IMR-90 (cell line): ENCODE measurements around the gene ZNF488. TPM values are rescaled to one million over a fixed set of nuclear protein-coding genes. Genes with fewer than 3 reads are reported as not detected.

Experiments used
- ATAC-seq: fragments of 200-7000 bp; cut with Tn5 transposase; 2 replicates; pipeline ENCODE4 v1.9.1; 2020; ENCODE audit warnings: low read depth, mild to moderate bottlenecking, moderate library complexity
- BruUV-seq: library from RNA; stranded (reverse); fragments of 400-500 nt; replicated peaks from 2 replicates; lab custom pipeline; 2021; lab: Mats Ljungman, UMichigan
- CTCF ChIA-PET: fragments of 300-600 bp; formaldehyde crosslinking; extraction: SDS; loops from one replicate; lab custom pipeline; 2021; ENCODE audit warnings: antibody characterized with exemption; lab: Yijun Ruan, JAX
- POLR2A ChIA-PET: fragments of 300-600 bp; sonication (Branson Sonifier 250); formaldehyde crosslinking; loops from one replicate; lab custom pipeline; 2022; ENCODE audit warnings: antibody characterized with exemption; ENCODE audit not compliant: unreplicated experiment; lab: Charles Lee
- DNase-seq: peaks from one replicate; pipeline ENCODE4 v3.0.0; 2013
- H2AFZ ChIP-seq: replicated peaks from 2 replicates; pipeline ENCODE3; 2013; ENCODE audit warnings: low read length, mild to moderate bottlenecking; ENCODE audit not compliant: poor library complexity
- H2AK5ac ChIP-seq: 2 replicates; pipeline ENCODE4 v1.6.1; 2013; ENCODE audit warnings: low read depth, low read length, inconsistent platforms
- H2AK9ac ChIP-seq: replicated peaks from 2 replicates; pipeline ENCODE3; 2013; ENCODE audit warnings: mild to moderate bottlenecking, low read depth, low read length, moderate library complexity; ENCODE audit not compliant: poor library complexity
- H2BK120ac ChIP-seq: 2 replicates; pipeline ENCODE4 v1.6.1; 2013; ENCODE audit warnings: low read depth, low read length, inconsistent platforms
- H2BK15ac ChIP-seq: 3 replicates; pipeline ENCODE4 v1.6.1; 2013; ENCODE audit warnings: low read depth, low read length, inconsistent platforms
- H2BK20ac ChIP-seq: 2 replicates; pipeline ENCODE4 v1.6.1; 2013; ENCODE audit warnings: low read depth, mild to moderate bottlenecking, inconsistent platforms, low read length, moderate library complexity
- H2BK5ac ChIP-seq: 2 replicates; pipeline ENCODE4 v1.6.1; 2013; ENCODE audit warnings: mild to moderate bottlenecking, low read depth, low read length, inconsistent platforms; ENCODE audit not compliant: poor library complexity, severe bottlenecking
- H3K14ac ChIP-seq: replicated peaks from 2 replicates; pipeline ENCODE4 v1.6.1; 2013; ENCODE audit warnings: low read depth, low read length, inconsistent platforms
- H3K18ac ChIP-seq: 2 replicates; pipeline ENCODE4 v1.6.1; 2013; ENCODE audit warnings: low read depth, low read length, control low read depth
- H3K23ac ChIP-seq: 2 replicates; pipeline ENCODE4 v1.6.1; 2013; ENCODE audit warnings: low read depth, low read length, inconsistent platforms
- H3K27ac ChIP-seq: 2 replicates; pipeline ENCODE4 v1.5.1; 2013; ENCODE audit warnings: mild to moderate bottlenecking, control low read depth, low read length; ENCODE audit not compliant: insufficient read depth
- H3K27me3 ChIP-seq: 2 replicates; pipeline ENCODE4 v1.6.1; 2013; ENCODE audit warnings: low read length; ENCODE audit not compliant: control insufficient read depth, insufficient read depth
- H3K36me3 ChIP-seq: 2 replicates; pipeline ENCODE4 v1.6.1; 2013; ENCODE audit warnings: low read length, mixed read lengths; ENCODE audit not compliant: control insufficient read depth, insufficient read depth
- H3K4ac ChIP-seq: 2 replicates; pipeline ENCODE4 v1.6.1; 2013; ENCODE audit warnings: low read depth, low read length, inconsistent platforms
- H3K4me1 ChIP-seq: 2 replicates; pipeline ENCODE4 v1.6.1; 2013; ENCODE audit warnings: low read length, mixed read lengths; ENCODE audit not compliant: control insufficient read depth, insufficient read depth
- H3K4me2 ChIP-seq: 2 replicates; pipeline ENCODE4 v1.6.1; 2013; ENCODE audit warnings: low read depth, mild to moderate bottlenecking, control low read depth, low read length, moderate library complexity
- H3K4me3 ChIP-seq: 2 replicates; pipeline ENCODE4 v1.5.1; 2013; ENCODE audit warnings: low read depth, mild to moderate bottlenecking, control low read depth, low read length, moderate library complexity; ENCODE audit not compliant: insufficient read depth
- H3K56ac ChIP-seq: 2 replicates; pipeline ENCODE4 v1.6.1; 2013; ENCODE audit warnings: low read length, inconsistent platforms; ENCODE audit not compliant: insufficient read depth; ENCODE audit errors: extremely low read depth
- H3K79me1 ChIP-seq, 2 experiments: 2 replicates each; pipeline ENCODE4 v1.6.1; 2013; ENCODE audit warnings: low read length in 2 of 2, inconsistent platforms in 1 of 2, low read depth in 1 of 2
- H3K9ac ChIP-seq: 2 replicates; pipeline ENCODE4 v1.6.1; 2013; ENCODE audit warnings: low read depth, low read length, control low read depth
- H3K9me1 ChIP-seq: 2 replicates; pipeline ENCODE4 v1.6.1; 2013; ENCODE audit warnings: low read length, inconsistent platforms; ENCODE audit not compliant: insufficient read depth
- H3K9me3 ChIP-seq: 2 replicates; pipeline ENCODE4 v1.6.1; 2013; ENCODE audit warnings: low read length; ENCODE audit not compliant: control insufficient read depth, insufficient read depth
- H4K20me1 ChIP-seq: 2 replicates; pipeline ENCODE4 v1.6.1; 2013; ENCODE audit warnings: low read length, inconsistent platforms; ENCODE audit not compliant: insufficient read depth
- H4K5ac ChIP-seq: 2 replicates; pipeline ENCODE4 v1.6.1; 2013; ENCODE audit warnings: mild to moderate bottlenecking, low read depth, low read length, control low read depth
- H4K8ac ChIP-seq, 2 experiments: 2 replicates each; pipeline ENCODE4 v1.6.1; 2013; ENCODE audit warnings: low read depth in 2 of 2, low read length in 2 of 2, control low read depth in 1 of 2, inconsistent platforms in 1 of 2
- H4K91ac ChIP-seq: 2 replicates; pipeline ENCODE4 v1.6.1; 2013; ENCODE audit warnings: low read depth, low read length, inconsistent platforms; ENCODE audit not compliant: insufficient read depth
- BHLHE40 ChIP-seq: fragments of 150-350 bp; IDR thresholded peaks from 2 replicates; pipeline ENCODE4 v1.6.1; 2016; ENCODE audit warnings: mild to moderate bottlenecking, low read depth, low read length
- CEBPB ChIP-seq: IDR thresholded peaks from 2 replicates; pipeline ENCODE4 v1.6.1; 2012; ENCODE audit warnings: low read depth, low read length, improper control_type of control experiment
- CHD1 ChIP-seq: IDR thresholded peaks from 2 replicates; pipeline ENCODE4 v1.6.1; 2012; ENCODE audit warnings: low read depth, low read length, improper control_type of control experiment
- CTCF ChIP-seq: conservative IDR thresholded peaks from 2 replicates; pipeline ENCODE4 v1.5.1; 2012; ENCODE audit warnings: mild to moderate bottlenecking, low read depth, low read length, improper control_type of control experiment
- ELK1 ChIP-seq: fragments of 150-350 bp; IDR thresholded peaks from 2 replicates; pipeline ENCODE4 v1.6.1; 2016; ENCODE audit warnings: low read depth, mild to moderate bottlenecking, low read length, moderate library complexity, borderline replicate concordance
- FOS ChIP-seq: fragments of 150-350 bp; IDR thresholded peaks from 2 replicates; pipeline ENCODE4 v1.6.1; 2016; ENCODE audit warnings: low read depth, low read length
- MAFK ChIP-seq: IDR thresholded peaks from 2 replicates; pipeline ENCODE4 v1.6.1; 2012; ENCODE audit warnings: low read depth, low read length, improper control_type of control experiment
- MAZ ChIP-seq: IDR thresholded peaks from 2 replicates; pipeline ENCODE4 v1.6.1; 2012; ENCODE audit warnings: low read depth, mild to moderate bottlenecking, low read length, improper control_type of control experiment, moderate library complexity, borderline replicate concordance
- MXI1 ChIP-seq: IDR thresholded peaks from 2 replicates; pipeline ENCODE4 v1.6.1; 2012; ENCODE audit warnings: low read depth, mild to moderate bottlenecking, low read length, moderate library complexity, borderline replicate concordance
- NFE2L2 ChIP-seq: fragments of 150-350 bp; IDR thresholded peaks from 2 replicates; pipeline ENCODE4 v1.6.1; 2016; ENCODE audit warnings: low read depth, mild to moderate bottlenecking, low read length
- POLR2A ChIP-seq: IDR thresholded peaks from 2 replicates; pipeline ENCODE4 v1.6.1; 2012; ENCODE audit warnings: mild to moderate bottlenecking, low read depth, low read length
- RAD21 ChIP-seq: IDR thresholded peaks from 2 replicates; pipeline ENCODE4 v1.6.1; 2012; ENCODE audit warnings: low read length, improper control_type of control experiment
- RCOR1 ChIP-seq: IDR thresholded peaks from 2 replicates; pipeline ENCODE4 v1.6.1; 2012; ENCODE audit warnings: mild to moderate bottlenecking, low read length, improper control_type of control experiment; ENCODE audit not compliant: insufficient replicate concordance
- RFX5 ChIP-seq: IDR thresholded peaks from 2 replicates; pipeline ENCODE4 v1.8.0; 2012; ENCODE audit warnings: low read depth, mild to moderate bottlenecking, low read length, moderate library complexity
- SMC3 ChIP-seq: fragments of 150-350 bp; IDR thresholded peaks from 2 replicates; pipeline ENCODE4 v1.6.1; 2016; ENCODE audit warnings: low read depth, mild to moderate bottlenecking, antibody characterized with exemption, low read length, moderate library complexity
- USF2 ChIP-seq: fragments of 150-350 bp; IDR thresholded peaks from 2 replicates; pipeline ENCODE4 v1.6.1; 2017; ENCODE audit warnings: mild to moderate bottlenecking, antibody characterized with exemption, low read length, low read depth
- WGBS, 2 experiments: methylation state at CpG; one replicate each; pipeline versions ENCODE4 v1.1.5 to v1.1.7; 2013; ENCODE audit warnings: missing lambda C conversion rate in 2 of 2; ENCODE audit not compliant: insufficient read length in 1 of 2; ENCODE audit errors: extremely low coverage in 2 of 2; 5-methylcytosine and 5-hydroxymethylcytosine counted together
- dilution Hi-C: fragments of 300-500 bp; cut with HindIII; formaldehyde crosslinking; loops from one replicate; pipeline ENCODE4 v1.14.3; 2018; ENCODE audit warnings: low sequenced_read_pairs; ENCODE audit not compliant: unreplicated experiment
- in situ Hi-C: fragments of 300-500 bp; cut with MboI; formaldehyde crosslinking; loops from 3 replicates; pipeline ENCODE4 v1.14.3; 2019; ENCODE audit warnings: low sequenced_read_pairs, inconsistent platforms, mixed read lengths
- intact Hi-C: fragments of 100-400 bp; cut with micrococcal nuclease; formaldehyde crosslinking; loops from 2 replicates; pipeline ENCODE4 v1.10.0; 2022
- polyA plus RNA-seq, 3 experiments: library from polyadenylated mRNA; depleted of rRNA; stranded (reverse); fragments of >200 nt; gene quantifications; 2 replicates each; pipeline ENCODE4 v1.2.3, GENCODE V29; 2012; ENCODE audit warnings: low replicate concordance in 1 of 3
- total RNA-seq: library from RNA; depleted of rRNA; stranded (reverse); fragments of >200 nt; gene quantifications from 2 replicates; pipeline ENCODE4 v1.2.3, GENCODE V29; 2012

Gene ZNF488
- total and polyA plus RNA-seq, 2 of the 4 experiments (the other 2 are of a cell fraction) = under 0.01 to 0.14 TPM

GRCh38 chr10:47330804-47331203 is 53.3 kb downstream of the ZNF488 start:
- H2AK5ac ChIP-seq = no peak overlapping the region
- no peaks in the 10 kb centered on the region for H3K9me3 ChIP-seq
- H4K8ac ChIP-seq = no peak overlapping the region
- no peak for ATAC-seq
- H3K36me3 ChIP-seq = no peaks in the 10 kb centered on the region
- no peak overlapping the region for H4K5ac ChIP-seq
- no peaks in the 10 kb centered on the region for H4K20me1 ChIP-seq
- no peak overlapping the region for H3K27ac ChIP-seq
- no peak overlapping the region for H3K56ac ChIP-seq
- no peaks in the 10 kb centered on the region for H3K4me1 ChIP-seq
- peaks cover 10% of the 10 kb centered on the region for H3K27me3 ChIP-seq
- no peak overlapping the region for H2AFZ ChIP-seq
- 45% methylated on average over 2 of the region's 3 CpGs; no CpG with 5 or more reads in 1 of the 2 experiments for WGBS, 2 experiments
- no peak overlapping the region for H3K18ac ChIP-seq
- H4K91ac ChIP-seq = no peak overlapping the region
- H3K23ac ChIP-seq = no peak overlapping the region
- H3K14ac ChIP-seq = no peak overlapping the region
- TF ChIP-seq NFE2L2 = no peak
- TF ChIP-seq CTCF = no peak
- no peak for TF ChIP-seq MAZ
- TF ChIP-seq SMC3 = no peak
- no peak for TF ChIP-seq RCOR1
- no peak for TF ChIP-seq MAFK
- no peak for TF ChIP-seq RAD21
- no peak for TF ChIP-seq CHD1
- no peak for TF ChIP-seq FOS
- no peak for TF ChIP-seq CEBPB
- no peak for TF ChIP-seq USF2
- TF ChIP-seq RFX5 = no peak
- TF ChIP-seq POLR2A = no peak
- TF ChIP-seq MXI1 = no peak
- TF ChIP-seq ELK1 = no peak
- TF ChIP-seq BHLHE40 = no peak
- no peak overlapping the region for H3K4me2 ChIP-seq
- no peak overlapping the region for H3K4ac ChIP-seq
- in situ Hi-C loops = no loop called here
- H2AK9ac ChIP-seq = no peak overlapping the region
- no peak overlapping the region for H2BK15ac ChIP-seq
- ChIA-PET CTCF (no interaction called here), POLR2A (no interaction called here)
- no peak overlapping the region for H2BK5ac ChIP-seq
- dilution Hi-C loops = no loop called here
- peaks cover 4% of the 10 kb centered on the region; the same call in 1 of the 2 replicates for H3K9me1 ChIP-seq
- H3K79me1 ChIP-seq = no peaks in the 10 kb centered on the region
- H2BK120ac ChIP-seq = no peak overlapping the region
- no peak overlapping the region for H3K4me3 ChIP-seq
- no peak overlapping the region for H3K9ac ChIP-seq
- BruUV-seq = no TSS peak
- DNase-seq = no peak
- no peak overlapping the region for H2BK20ac ChIP-seq
- intact Hi-C loops = no loop called here
